Neural cell (in vitro differentiated cells): Measurements from ENCODE around the gene GNAL. TPM values are rescaled to one million over a fixed set of nuclear protein-coding genes. Genes with fewer than 3 reads are reported as not detected.
"Not testable (repeated sequence)": the region's sequence is repeated elsewhere in the genome, so short reads cannot be mapped to it uniquely, and the experiment has no call there.

Experiments
- H2AFZ ChIP-seq: fragments of 200-600, 300-800 bp; sonication (generic), shearing (Covaris generic); 2 replicates; pipeline ENCODE4 v1.6.0; 2014; ENCODE audit warnings: low read depth, mild to moderate bottlenecking, antibody characterized with exemption, low read length, moderate library complexity
- H3F3A ChIP-seq: fragments of 200-600 bp; shearing (Covaris generic); 2 replicates; pipeline ENCODE4 v1.6.1; 2016; ENCODE audit warnings: mild to moderate bottlenecking, moderate library complexity, mixed read lengths, antibody characterized with exemption, low read length; ENCODE audit not compliant: insufficient read depth, poor library complexity, severe bottlenecking
- H3K27ac ChIP-seq: fragments of 200-600, 300-800 bp; sonication (generic), shearing (Covaris generic); 2 replicates; pipeline ENCODE4 v1.5.1; 2014; ENCODE audit warnings: mild to moderate bottlenecking, low read length, moderate library complexity
- H3K27me3 ChIP-seq: fragments of 300-800, 200-600 bp; sonication (generic), shearing (Covaris generic); 2 replicates; pipeline ENCODE4 v1.6.0; 2014; ENCODE audit warnings: mild to moderate bottlenecking, low read depth, low read length, moderate library complexity; ENCODE audit not compliant: insufficient read depth
- H3K36me3 ChIP-seq: fragments of 300-800, 200-600 bp; sonication (generic), shearing (Covaris generic); 2 replicates; pipeline ENCODE4 v1.5.1; 2014; ENCODE audit warnings: mild to moderate bottlenecking, antibody characterized with exemption, low read length, moderate library complexity; ENCODE audit not compliant: insufficient read depth
- H3K4me2 ChIP-seq: fragments of 300-800, 200-600 bp; sonication (generic), shearing (Covaris generic); 2 replicates; pipeline ENCODE4 v1.6.0; 2014; ENCODE audit warnings: mild to moderate bottlenecking, low read length
- H3K4me3 ChIP-seq: fragments of 300-800, 200-600 bp; sonication (generic), shearing (Covaris generic); 2 replicates; pipeline ENCODE4 v1.5.1; 2014; ENCODE audit warnings: mild to moderate bottlenecking, low read length, moderate library complexity
- H3K79me2 ChIP-seq: fragments of 200-600 bp; shearing (Covaris generic); replicated peaks from 2 replicates; pipeline ENCODE4 v1.6.0; 2014; ENCODE audit warnings: mild to moderate bottlenecking, low read length, moderate library complexity; ENCODE audit not compliant: insufficient read depth
- H3K9ac ChIP-seq: fragments of 300-800, 200-600 bp; sonication (generic), shearing (Covaris generic); 2 replicates; pipeline ENCODE4 v1.6.1; 2016; ENCODE audit warnings: mild to moderate bottlenecking, low read length, mixed read lengths
- H3K9me2 ChIP-seq: fragments of 200-600 bp; shearing (Covaris generic); 2 replicates; pipeline ENCODE4 v1.6.1; 2016; ENCODE audit warnings: mild to moderate bottlenecking, low read length, mixed read lengths; ENCODE audit not compliant: insufficient read depth
- H3K9me3 ChIP-seq: fragments of 200-600, 300-800 bp; sonication (generic), shearing (Covaris generic); 2 replicates; pipeline ENCODE4 v1.6.1; 2016; ENCODE audit warnings: mild to moderate bottlenecking, mixed run types, low read length, moderate library complexity, mixed read lengths
- H4K20me1 ChIP-seq: fragments of 200-600 bp; shearing (Covaris generic); 2 replicates; pipeline ENCODE4 v1.6.1; 2016; ENCODE audit warnings: mild to moderate bottlenecking, mixed run types; ENCODE audit not compliant: insufficient read depth
- CTCF ChIP-seq: fragments of 450-650 bp; IDR thresholded peaks from 2 replicates; pipeline ENCODE4 v1.5.1; 2014; ENCODE audit warnings: antibody characterized with exemption, mild to moderate bottlenecking, moderate library complexity; ENCODE audit not compliant: poor library complexity, severe bottlenecking
- EP300 ChIP-seq: fragments of 450-650 bp; conservative IDR thresholded peaks from 2 replicates; pipeline ENCODE4 v1.6.1; 2014; ENCODE audit warnings: antibody characterized with exemption, mild to moderate bottlenecking, moderate library complexity; ENCODE audit not compliant: poor library complexity, severe bottlenecking
- EZH2 ChIP-seq: fragments of 200-600, 300-800 bp; shearing (Covaris generic), sonication (generic); IDR thresholded peaks from 2 replicates; pipeline ENCODE4 v1.6.1; 2014; ENCODE audit warnings: antibody characterized with exemption, low read length, borderline replicate concordance, mild to moderate bottlenecking; ENCODE audit not compliant: insufficient read depth, poor library complexity, severe bottlenecking
- MXI1 ChIP-seq: fragments of 450-650 bp; conservative IDR thresholded peaks from 2 replicates; pipeline ENCODE4 v1.6.1; 2014; ENCODE audit warnings: antibody characterized with exemption, mild to moderate bottlenecking; ENCODE audit not compliant: poor library complexity, severe bottlenecking
- POLR2AphosphoS5 ChIP-seq: IDR thresholded peaks from 2 replicates; pipeline ENCODE4 v1.6.1; 2012
- RAD21 ChIP-seq: fragments of 450-650 bp; conservative IDR thresholded peaks from 2 replicates; pipeline ENCODE4 v1.6.1; 2014; ENCODE audit warnings: antibody characterized with exemption, mild to moderate bottlenecking, moderate library complexity
- REST ChIP-seq: IDR thresholded peaks from 2 replicates; pipeline ENCODE4 v1.6.1; 2012; ENCODE audit warnings: borderline replicate concordance
- SMC3 ChIP-seq: fragments of 450-650 bp; conservative IDR thresholded peaks from 2 replicates; pipeline ENCODE4 v1.6.1; 2014; ENCODE audit warnings: antibody characterized with exemption, mild to moderate bottlenecking, moderate library complexity; ENCODE audit not compliant: poor library complexity
- TAF1 ChIP-seq: IDR thresholded peaks from 2 replicates; pipeline ENCODE4 v1.6.1; 2012; ENCODE audit warnings: low read depth
- polyA plus RNA-seq: library from polyadenylated mRNA; depleted of rRNA; stranded (reverse); fragments of >200 nt; gene quantifications from 2 replicates; pipeline ENCODE4 v1.2.3, GENCODE V29; 2014

GNAL gene
- polyA plus RNA-seq, 1 donor from 2014 or later = 16.7 TPM

- Histone ChIP-seq H3K27ac (no peak overlapping the region), H3K79me2 (no peaks in the 10 kb centered on the region), H3K36me3 (no peaks in the 10 kb centered on the region), H3K9ac (no peak overlapping the region), H3K4me2 (no peak overlapping the region), H3K27me3 (no peaks in the 10 kb centered on the region), H3F3A (no peaks in the 10 kb centered on the region), H4K20me1 (no peaks in the 10 kb centered on the region), H3K9me2 (no peaks in the 10 kb centered on the region), H3K4me3 (no peak overlapping the region), H2AFZ (no peak overlapping the region), H3K9me3 (no peaks in the 10 kb centered on the region)
- no peak for TF ChIP-seq EP300
- no peak for TF ChIP-seq RAD21
- no peak for TF ChIP-seq MXI1
- TF ChIP-seq EZH2 = no peak
- no peak for TF ChIP-seq SMC3
- no peak for TF ChIP-seq CTCF
- no peak for TF ChIP-seq POLR2AphosphoS5
- TF ChIP-seq REST = no peak
- no peak for TF ChIP-seq TAF1
Measured at GRCh38 chr18:11713756-11714155, 24.7 kb downstream of the GNAL start.

GRCh38 chr18:11714244-11714918, 25.3 kb downstream of the GNAL start:
- H3K4me2 ChIP-seq = no peak overlapping the region
- H2AFZ ChIP-seq = no peak overlapping the region
- TF ChIP-seq CTCF (no peak), POLR2AphosphoS5 (no peak), SMC3 (no peak), EZH2 (no peak), RAD21 (no peak), TAF1 (no peak), REST (no peak), MXI1 (no peak), EP300 (no peak)
- no peaks in the 10 kb centered on the region for H3K9me3 ChIP-seq
- no peaks in the 10 kb centered on the region for H3F3A ChIP-seq
- no peak overlapping the region for H3K4me3 ChIP-seq
- no peak overlapping the region for H3K9ac ChIP-seq
- no peaks in the 10 kb centered on the region for H3K27me3 ChIP-seq
- no peaks in the 10 kb centered on the region for H4K20me1 ChIP-seq
- H3K79me2 ChIP-seq = no peaks in the 10 kb centered on the region
- no peaks in the 10 kb centered on the region for H3K36me3 ChIP-seq
- no peak overlapping the region for H3K27ac ChIP-seq
- H3K9me2 ChIP-seq = no peaks in the 10 kb centered on the region

- not testable (repeated sequence) for H3K4me2 ChIP-seq
Measured at GRCh38 chr18:11716767-11717315, 27.8 kb downstream of the GNAL start.

More at GRCh38 chr18:11716767-11717315, 27.8 kb downstream of the GNAL start:
- H4K20me1 ChIP-seq, H3K79me2 ChIP-seq, H3K36me3 ChIP-seq, H3K9ac ChIP-seq, H3K9me2 ChIP-seq, H3K27ac ChIP-seq, H3F3A ChIP-seq, H3K9me3 ChIP-seq, H3K4me3 ChIP-seq, H3K27me3 ChIP-seq, H2AFZ ChIP-seq: not testable (repeated sequence)
